ENCODE data around the gene SYTL2.
"Not testable (repeated sequence)": the region's sequence is repeated elsewhere in the genome, so short reads cannot be mapped to it uniquely, and the experiment has no call there.

SYTL2 gene

GRCh38 chr11:85791409-85791990 lies 19.4 kb downstream of the SYTL2 start:
- no peak for DNase-seq (ENCODE audit: low read depth, low spot score)

GRCh38 chr11:85787809-85788760 lies 22.9 kb downstream of the SYTL2 start:
- DNase-seq (ENCODE audit: low read depth, low spot score) = no peak

GRCh38 chr11:85787168-85787567 lies 23.8 kb downstream of the SYTL2 start:
- DNase-seq (ENCODE audit: low read depth, low spot score) = no peak

GRCh38 chr11:85784480-85785265 lies 26.3 kb downstream of the SYTL2 start:
- no peak for DNase-seq (ENCODE audit: low read depth, low spot score)

GRCh38 chr11:85783758-85784157 lies 27.2 kb downstream of the SYTL2 start:
- peak; percentile 20 for DNase-seq (ENCODE audit: low read depth, low spot score)

GRCh38 chr11:85780780-85781517 lies 30.0 kb downstream of the SYTL2 start:
- not testable (repeated sequence) for DNase-seq (ENCODE audit: low read depth, low spot score)

- no peak for DNase-seq (ENCODE audit: low read depth, low spot score)
Observed at GRCh38 chr11:85779956-85780640, 30.8 kb downstream of the SYTL2 start.

- DNase-seq (ENCODE audit: low read depth, low spot score) = not testable (repeated sequence)
Observed at GRCh38 chr11:85777603-85777972, 33.4 kb downstream of the SYTL2 start.

- DNase-seq (ENCODE audit: low read depth, low spot score) = no peak
Observed at GRCh38 chr11:85776951-85777602, 33.9 kb downstream of the SYTL2 start.

GRCh38 chr11:85774256-85775101 lies 36.5 kb downstream of the SYTL2 start:
- DNase-seq (ENCODE audit: low read depth, low spot score) = no peak

GRCh38 chr11:85772695-85773094 lies 38.2 kb downstream of the SYTL2 start:
- DNase-seq (ENCODE audit: low read depth, low spot score) = peak; percentile 58

GRCh38 chr11:85771568-85771967 lies 39.4 kb downstream of the SYTL2 start:
- DNase-seq (ENCODE audit: low read depth, low spot score) = no peak

GRCh38 chr11:85769771-85770170 lies 41.2 kb downstream of the SYTL2 start:
- no peak for DNase-seq (ENCODE audit: low read depth, low spot score)

- DNase-seq (ENCODE audit: low read depth, low spot score) = no peak
Observed at GRCh38 chr11:85768473-85769146, 42.3 kb downstream of the SYTL2 start.

GRCh38 chr11:85767246-85767945 lies 43.5 kb downstream of the SYTL2 start:
- DNase-seq (ENCODE audit: low read depth, low spot score) = no peak

- DNase-seq (ENCODE audit: low read depth, low spot score) = no peak
Observed at GRCh38 chr11:85766721-85767161, 44.2 kb downstream of the SYTL2 start.

- DNase-seq (ENCODE audit: low read depth, low spot score) = no peak
Observed at GRCh38 chr11:85764796-85765195, 46.1 kb downstream of the SYTL2 start.

GRCh38 chr11:85762226-85762625 lies 48.7 kb downstream of the SYTL2 start:
- DNase-seq (ENCODE audit: low read depth, low spot score) = no peak
